Chondrocyte (in vitro differentiated cells): ENCODE measurements around the gene HPSE2. TPM values are rescaled to one million over a fixed set of nuclear protein-coding genes. Genes with fewer than 3 reads are reported as not detected.

ENCODE experiments used
- DNase-seq: peaks from one replicate; pipeline ENCODE4 v3.0.0; 2021; ENCODE audit warnings: mixed read lengths, low spot score
- H3K27ac Mint-ChIP-seq: one replicate; pipeline ENCODE4 v1.8.0; 2021; ENCODE audit warnings: mild to moderate bottlenecking, moderate library complexity, mixed read lengths; ENCODE audit not compliant: unreplicated experiment
- H3K27me3 Mint-ChIP-seq: 2 replicates; pipeline ENCODE4 v1.8.0; 2021; ENCODE audit warnings: low read depth, mixed read lengths
- H3K36me3 Mint-ChIP-seq: 2 replicates; pipeline ENCODE4 v1.8.0; 2021; ENCODE audit warnings: low read depth, mixed read lengths
- H3K4me1 Mint-ChIP-seq: 2 replicates; pipeline ENCODE4 v1.8.0; 2021; ENCODE audit warnings: low read depth, mild to moderate bottlenecking, mixed read lengths
- H3K4me3 Mint-ChIP-seq: one replicate; pipeline ENCODE4 v1.8.0; 2021; ENCODE audit warnings: mild to moderate bottlenecking, moderate library complexity, mixed read lengths; ENCODE audit not compliant: unreplicated experiment
- H3K9me3 Mint-ChIP-seq: 2 replicates; pipeline ENCODE4 v1.8.0; 2021; ENCODE audit warnings: low read depth, mixed read lengths
- CTCF ChIP-seq: fragments of 200-600 bp; sonication (generic); IDR thresholded peaks from 2 replicates; pipeline ENCODE4 v1.5.0; 2021; ENCODE audit warnings: antibody characterized with exemption, mild to moderate bottlenecking, moderate library complexity
- total RNA-seq: library from RNA; stranded (reverse); gene quantifications from 3 replicates; pipeline ENCODE4 v1.2.1, GENCODE V29; 2021

Gene HPSE2
- total RNA-seq, 1 donor from 2014 or later = not detected

GRCh38 chr10:98917828-98918227, 317.8 kb downstream of the HPSE2 start:
- no peak overlapping the region for H3K4me3 Mint-ChIP-seq
- no peak overlapping the region for H3K27ac Mint-ChIP-seq
- H3K27me3 Mint-ChIP-seq = peaks cover 5% of the 10 kb centered on the region
- H3K4me1 Mint-ChIP-seq = no peaks in the 10 kb centered on the region
- H3K36me3 Mint-ChIP-seq = no peaks in the 10 kb centered on the region
- no peak for TF ChIP-seq CTCF
- no peak for DNase-seq
- no peaks in the 10 kb centered on the region for H3K9me3 Mint-ChIP-seq

GRCh38 chr10:98916526-98917125, 319.0 kb downstream of the HPSE2 start:
- Mint-ChIP-seq H3K9me3 (no peaks in the 10 kb centered on the region), H3K36me3 (no peaks in the 10 kb centered on the region), H3K27me3 (peaks cover 7% of the 10 kb centered on the region), H3K4me1 (no peaks in the 10 kb centered on the region), H3K27ac (no peak overlapping the region), H3K4me3 (no peak overlapping the region)
- no peak for TF ChIP-seq CTCF
- DNase-seq = no peak

- peaks cover 11% of the 10 kb centered on the region for H3K27me3 Mint-ChIP-seq
- H3K4me3 Mint-ChIP-seq = no peak overlapping the region
- H3K9me3 Mint-ChIP-seq = no peaks in the 10 kb centered on the region
- no peaks in the 10 kb centered on the region for H3K36me3 Mint-ChIP-seq
- TF ChIP-seq CTCF = no peak
- no peak overlapping the region for H3K27ac Mint-ChIP-seq
- H3K4me1 Mint-ChIP-seq = no peaks in the 10 kb centered on the region
- no peak for DNase-seq
These were observed 319.7 kb downstream of the HPSE2 start for GRCh38 chr10:98915911-98916310.

GRCh38 chr10:98910546-98910945, 325.1 kb downstream of the HPSE2 start:
- peaks cover 10% of the 10 kb centered on the region for H3K27me3 Mint-ChIP-seq
- TF ChIP-seq CTCF = no peak
- DNase-seq = no peak
- H3K27ac Mint-ChIP-seq = no peak overlapping the region
- H3K9me3 Mint-ChIP-seq = no peaks in the 10 kb centered on the region
- no peaks in the 10 kb centered on the region for H3K36me3 Mint-ChIP-seq
- H3K4me3 Mint-ChIP-seq = no peak overlapping the region
- H3K4me1 Mint-ChIP-seq = no peaks in the 10 kb centered on the region

GRCh38 chr10:98910048-98910447, 325.6 kb downstream of the HPSE2 start:
- no peak overlapping the region for H3K27ac Mint-ChIP-seq
- H3K4me3 Mint-ChIP-seq = no peak overlapping the region
- H3K36me3 Mint-ChIP-seq = no peaks in the 10 kb centered on the region
- H3K27me3 Mint-ChIP-seq = peaks cover 10% of the 10 kb centered on the region
- TF ChIP-seq CTCF = no peak
- no peaks in the 10 kb centered on the region for H3K9me3 Mint-ChIP-seq
- H3K4me1 Mint-ChIP-seq = no peaks in the 10 kb centered on the region
- no peak for DNase-seq
